IPS-NIHi11 (cell line): Measurements from ENCODE around the gene OR5K2.

Experiments
- DNase-seq: peaks from one replicate; pipeline ENCODE4 v3.0.0; 2012; ENCODE audit warnings: mixed read lengths, low spot score

Gene OR5K2

GRCh38 chr3:98497381-98497780, at the start of gene OR5K2:
TSS of gene OR5K2 (plus strand) at chr3:98497681. CDS start at chr3:98497681, 0 bp downstream.
- DNase-seq = no peak

GRCh38 chr3:98449606-98450193, 47.8 kb upstream of the OR5K2 start:
- no peak for DNase-seq

GRCh38 chr3:98450372-98450771, 47.1 kb upstream of the OR5K2 start:
- DNase-seq = no peak

- DNase-seq = no peak
These were observed 43.7 kb upstream of the OR5K2 start for GRCh38 chr3:98453827-98454226.

- DNase-seq = no peak
These were observed 42.6 kb upstream of the OR5K2 start for GRCh38 chr3:98454929-98455328.

- DNase-seq = no peak
These were observed 39.9 kb upstream of the OR5K2 start for GRCh38 chr3:98457543-98457942.

GRCh38 chr3:98460220-98460619, 37.3 kb upstream of the OR5K2 start:
- DNase-seq = no peak

- no peak for DNase-seq
These were observed 34.6 kb upstream of the OR5K2 start, which contains the start of gene OR5K1 for GRCh38 chr3:98462901-98463300. TSS of gene OR5K1 (plus strand) at chr3:98463201. CDS start at chr3:98469577, 6,376 bp downstream.

- DNase-seq = no peak
These were observed 14.6 kb upstream of the OR5K2 start for GRCh38 chr3:98482717-98483482.

- DNase-seq = no peak
These were observed 13.9 kb upstream of the OR5K2 start for GRCh38 chr3:98483626-98484025.

GRCh38 chr3:98500019-98500418, 2.5 kb downstream of the OR5K2 start:
- no peak for DNase-seq

- no peak for DNase-seq
These were observed 3.8 kb downstream of the OR5K2 start for GRCh38 chr3:98501270-98501669.

- DNase-seq = no peak
These were observed 4.5 kb downstream of the OR5K2 start for GRCh38 chr3:98501863-98502576.

- no peak for DNase-seq
These were observed 7.1 kb downstream of the OR5K2 start for GRCh38 chr3:98504539-98504938.

- no peak for DNase-seq
These were observed 11.1 kb downstream of the OR5K2 start for GRCh38 chr3:98508582-98508981.

GRCh38 chr3:98512576-98512975, 15.1 kb downstream of the OR5K2 start:
- no peak for DNase-seq

GRCh38 chr3:98513091-98513511, 15.6 kb downstream of the OR5K2 start:
- no peak for DNase-seq

- DNase-seq = no peak
These were observed 16.3 kb downstream of the OR5K2 start for GRCh38 chr3:98513736-98514135.

GRCh38 chr3:98514948-98515347, 17.5 kb downstream of the OR5K2 start:
- no peak for DNase-seq

- no peak for DNase-seq
These were observed 21.3 kb downstream of the OR5K2 start for GRCh38 chr3:98518816-98519215.

GRCh38 chr3:98519351-98519750, 21.9 kb downstream of the OR5K2 start:
- no peak for DNase-seq

GRCh38 chr3:98521897-98522543, 24.5 kb downstream of the OR5K2 start:
- DNase-seq = peak; percentile 34
